CD4-positive, alpha-beta T cell (primary cell): ENCODE measurements around the gene NKAPD1. TPM values are rescaled to one million over a fixed set of nuclear protein-coding genes. Genes with fewer than 3 reads are reported as not detected.
"Not testable (repeated sequence)": the region's sequence is repeated elsewhere in the genome, so short reads cannot be mapped to it uniquely, and the experiment has no call there.

Experiments used
- ATAC-seq: fragments of 200-7000 bp; cut with Tn5 transposase; one replicate; pipeline ENCODE4 v1.10.0; 2022; ENCODE audit warnings: mild to moderate bottlenecking; ENCODE audit not compliant: poor library complexity
- CTCF ChIA-PET: fragments of 350-600 bp; sonication (Branson Sonifier 250); formaldehyde crosslinking; loops from one replicate; lab custom pipeline; 2021; ENCODE audit warnings: antibody characterized with exemption, inconsistent platforms; lab: Charles Lee
- POLR2A ChIA-PET: fragments of 350-600 bp; sonication (Branson Sonifier 250); formaldehyde crosslinking; loops from one replicate; lab custom pipeline; 2021; ENCODE audit warnings: antibody characterized with exemption, inconsistent platforms; lab: Charles Lee
- DNase-seq, 14 experiments: peaks; one replicate each; pipeline ENCODE4 v3.0.0-alpha.2; 2013 to 2020; ENCODE audit warnings: mixed read lengths in 2 of 14
- H3K27ac ChIP-seq, 2 donors: one replicate each; pipeline versions ENCODE4 v1.5.1 to v1.7.0; 2013; ENCODE audit warnings: low read length in 2 of 2, low read depth in 1 of 2, mild to moderate bottlenecking in 1 of 2
- H3K27me3 ChIP-seq, 2 experiments: 1 replicate in 1 of 2; 2 replicates in 1 of 2; pipeline versions ENCODE4 v1.6.1 to v1.7.0; 2013; ENCODE audit warnings: low read length in 2 of 2, control low read depth in 1 of 2, mild to moderate bottlenecking in 1 of 2, moderate library complexity in 1 of 2; ENCODE audit not compliant: insufficient read depth in 2 of 2, control insufficient read depth in 1 of 2
- H3K36me3 ChIP-seq: one replicate; pipeline ENCODE4 v1.6.1; 2013; ENCODE audit warnings: low read length, control low read depth; ENCODE audit not compliant: insufficient read depth
- H3K4me1 ChIP-seq: one replicate; pipeline ENCODE4 v1.6.1; 2013; ENCODE audit warnings: low read length, control low read depth; ENCODE audit not compliant: insufficient read depth
- H3K4me3 ChIP-seq: one replicate; pipeline ENCODE4 v1.5.1; 2013; ENCODE audit warnings: mild to moderate bottlenecking, low read length, moderate library complexity
- H3K9me3 ChIP-seq, 2 experiments: 1 replicate in 1 of 2; 2 replicates in 1 of 2; pipeline versions ENCODE4 v1.6.1 to v1.7.0; 2013; ENCODE audit warnings: low read length in 2 of 2, mild to moderate bottlenecking in 2 of 2, control low read depth in 1 of 2, moderate library complexity in 1 of 2; ENCODE audit not compliant: control insufficient read depth in 1 of 2, insufficient read depth in 1 of 2
- H3K27ac Mint-ChIP-seq: one replicate; pipeline ENCODE4 v1.8.0; 2020; ENCODE audit warnings: mixed read lengths
- H3K27me3 Mint-ChIP-seq: one replicate; pipeline ENCODE4 v1.8.0; 2021; ENCODE audit warnings: mixed read lengths
- H3K36me3 Mint-ChIP-seq: one replicate; pipeline ENCODE4 v1.8.0; 2021; ENCODE audit warnings: low read depth, mixed read lengths
- H3K4me1 Mint-ChIP-seq: one replicate; pipeline ENCODE4 v1.8.0; 2021; ENCODE audit warnings: low read depth, mixed read lengths
- H3K4me3 Mint-ChIP-seq: one replicate; pipeline ENCODE4 v1.8.0; 2020; ENCODE audit warnings: mild to moderate bottlenecking, mixed read lengths
- H3K9me3 Mint-ChIP-seq: one replicate; pipeline ENCODE4 v1.8.0; 2020; ENCODE audit warnings: mixed read lengths
- CTCF ChIP-seq: fragments of 200-600 bp; IDR thresholded peaks from one replicate; pipeline ENCODE4 v1.8.0; 2022; ENCODE audit warnings: antibody characterized with exemption, mild to moderate bottlenecking
- intact Hi-C, 2 experiments: fragments of 100-400 bp; cut with DNase I in 1 of 2; cut with micrococcal nuclease in 1 of 2; formaldehyde crosslinking; loops; one replicate each; pipeline versions ENCODE4 v1.15.1 to v1.9.0; 2023 to 2025; cut with DNase I, micrococcal nuclease
- total RNA-seq, 174 experiments: library from RNA in 2 of 174; stranded (reverse) in 2 of 174; gene quantifications; one replicate each; pipeline ENCODE4 v1.2.3 and lab custom pipeline; 2021 to 2026

NKAPD1 gene
- total RNA-seq, 2 experiments from 2014 or later = 14.8 to 16.0 TPM

- no peak overlapping the region for H3K4me3 ChIP-seq
- POLR2A ChIA-PET = no interaction called here
- no peak for TF ChIP-seq CTCF
- ATAC-seq (no peak), DNase-seq (no peak)
- no peaks in the 10 kb centered on the region for H3K9me3 Mint-ChIP-seq
- H3K27me3 Mint-ChIP-seq = no peaks in the 10 kb centered on the region
- no peak overlapping the region for H3K4me3 Mint-ChIP-seq
- no peaks in the 10 kb centered on the region for H3K4me1 ChIP-seq
- peaks cover 69% of the 10 kb centered on the region for H3K36me3 ChIP-seq
- H3K27ac Mint-ChIP-seq = no peak overlapping the region
- H3K27ac ChIP-seq = no peak overlapping the region
- H3K4me1 Mint-ChIP-seq = peaks cover 8% of the 10 kb centered on the region
- H3K9me3 ChIP-seq = no peaks in the 10 kb centered on the region
- intact Hi-C loops = no loop called here
- peaks cover 88% of the 10 kb centered on the region for H3K36me3 Mint-ChIP-seq
- no peaks in the 10 kb centered on the region for H3K27me3 ChIP-seq
- CTCF ChIA-PET = no interaction called here
Measured at GRCh38 chr11:112042961-112043304, 31.2 kb upstream of the NKAPD1 start.

GRCh38 chr11:112044961-112045360 lies 29.1 kb upstream of the NKAPD1 start:
- Mint-ChIP-seq H3K4me1 (peaks cover 12% of the 10 kb centered on the region), H3K9me3 (no peaks in the 10 kb centered on the region), H3K4me3 (no peak overlapping the region), H3K36me3 (peaks cover 92% of the 10 kb centered on the region), H3K27me3 (no peaks in the 10 kb centered on the region), H3K27ac (no peak overlapping the region)
- intact Hi-C loops = no loop called here
- Histone ChIP-seq H3K36me3 (peaks cover 60% of the 10 kb centered on the region), H3K27me3 (no peaks in the 10 kb centered on the region), H3K27ac (no peak overlapping the region), H3K4me1 (no peaks in the 10 kb centered on the region), H3K4me3 (no peak overlapping the region), H3K9me3 (no peaks in the 10 kb centered on the region)
- TF ChIP-seq CTCF = no peak
- no peak for ATAC-seq
- no peak for DNase-seq
- CTCF ChIA-PET = no interaction called here
- POLR2A ChIA-PET = interaction anchor here (1.2 kb wide), 1 partner anchor 9 kb away, joined by 3 read pairs; no protein-coding TSS in a partner anchor

GRCh38 chr11:112046647-112047046 lies 27.5 kb upstream of the NKAPD1 start:
- H3K4me3 ChIP-seq, ATAC-seq, H3K27me3 Mint-ChIP-seq, H3K27ac Mint-ChIP-seq, H3K9me3 Mint-ChIP-seq, intact Hi-C loops, CTCF ChIA-PET, H3K27ac ChIP-seq, POLR2A ChIA-PET, H3K9me3 ChIP-seq, DNase-seq, H3K4me3 Mint-ChIP-seq, H3K4me1 ChIP-seq, H3K27me3 ChIP-seq: not testable (repeated sequence)
- peaks cover 12% of the 10 kb centered on the region for H3K4me1 Mint-ChIP-seq
- H3K36me3 Mint-ChIP-seq = peaks cover 95% of the 10 kb centered on the region
- H3K36me3 ChIP-seq = peaks cover 58% of the 10 kb centered on the region

- ATAC-seq, H3K27me3 ChIP-seq, H3K27ac ChIP-seq, H3K4me1 ChIP-seq, H3K9me3 ChIP-seq, H3K4me3 Mint-ChIP-seq, H3K27ac Mint-ChIP-seq, DNase-seq, intact Hi-C loops, H3K4me3 ChIP-seq, H3K27me3 Mint-ChIP-seq, H3K9me3 Mint-ChIP-seq: not testable (repeated sequence)
- H3K36me3 Mint-ChIP-seq = peaks cover 92% of the 10 kb centered on the region
- peaks cover 59% of the 10 kb centered on the region for H3K36me3 ChIP-seq
- peaks cover 12% of the 10 kb centered on the region for H3K4me1 Mint-ChIP-seq
- CTCF ChIA-PET = interaction anchor here (0.7 kb wide), 1 partner anchor 1767 kb away, joined by 5 read pairs; no protein-coding TSS in a partner anchor
- POLR2A ChIA-PET = interaction anchor here (0.6 kb wide), 1 partner anchor 278 kb away, joined by 4 read pairs; no protein-coding TSS in a partner anchor
Measured at GRCh38 chr11:112048256-112048655, 25.8 kb upstream of the NKAPD1 start.
